Stimulated activated CD4-positive, alpha-beta T cell treated with anti-CD3 and anti-CD28 coated beads, Interleukin-1b, Interleukin-23, amount 100 ng/mL, for 24 hours (primary cell): ENCODE measurements around the gene WIZ.

Source experiments
- DNase-seq, 4 experiments: peaks; one replicate each; pipeline ENCODE4 v3.0.0-alpha.2; 2020; ENCODE audit warnings: low read depth in 4 of 4, low spot score in 1 of 4

Gene WIZ

GRCh38 chr19:15379083-15379998 lies 70.4 kb downstream of the WIZ start, which contains the start of gene AKAP8:
Gene AKAP8 (minus strand): TSS chr19:15379787. CDS start chr19:15379731, 56 bp downstream.
- peak; percentile 93 to 96 (median 96) for DNase-seq

GRCh38 chr19:15378534-15379082 lies 71.1 kb downstream of the WIZ start:
- DNase-seq, result peak in 3 of 4 experiments; percentile 16 to 41 (median 24)

- DNase-seq, result no peak
Measured at GRCh38 chr19:15374796-15375440, 74.8 kb downstream of the WIZ start.

- no peak for DNase-seq
Measured at GRCh38 chr19:15374105-15374651, 75.6 kb downstream of the WIZ start.

- DNase-seq, result no peak
Measured at GRCh38 chr19:15373644-15374043, 76.1 kb downstream of the WIZ start.

GRCh38 chr19:15372891-15373301 lies 76.9 kb downstream of the WIZ start:
- DNase-seq, result no peak

- no peak for DNase-seq
Measured at GRCh38 chr19:15372470-15372869, 77.3 kb downstream of the WIZ start.

- DNase-seq, result no peak
Measured at GRCh38 chr19:15371786-15372380, 77.9 kb downstream of the WIZ start.

- no peak for DNase-seq
Measured at GRCh38 chr19:15371119-15371518, 78.6 kb downstream of the WIZ start.
